Common myeloid progenitor, CD34-positive (primary cell): ENCODE measurements around the gene SIRT1.

Experiments used
- CTCF ChIA-PET: fragments of 350-600 bp; sonication (Branson Sonifier 250); formaldehyde crosslinking; loops from one replicate; lab custom pipeline; 2021; ENCODE audit warnings: antibody characterized with exemption; lab: Charles Lee
- POLR2A ChIA-PET: fragments of 350-600 bp; sonication (Branson Sonifier 250); formaldehyde crosslinking; loops from one replicate; lab custom pipeline; 2021; ENCODE audit warnings: antibody characterized with exemption; lab: Charles Lee
- DNase-seq, 3 donors: peaks; one replicate each; pipeline versions ENCODE4 v3.0.0 to v3.0.0-alpha.2; 2013
- H3K27ac ChIP-seq, 2 experiments: 1 replicate in 1 of 2; 2 replicates in 1 of 2; pipeline ENCODE4 v1.7.0; 2013; ENCODE audit warnings: inconsistent platforms in 2 of 2, low read length in 2 of 2, mild to moderate bottlenecking in 2 of 2, low read depth in 1 of 2, moderate library complexity in 1 of 2; ENCODE audit not compliant: severe bottlenecking in 2 of 2, insufficient read depth in 1 of 2, poor library complexity in 1 of 2
- H3K27me3 ChIP-seq, 5 experiments: replicated peaks in 2 of 5; 1 replicate in 3 of 5; 2 replicates in 2 of 5; pipeline versions ENCODE4 v1.6.1 to v1.7.0; 2013; ENCODE audit warnings: low read length in 4 of 5, mild to moderate bottlenecking in 2 of 5, moderate library complexity in 2 of 5, inconsistent platforms in 1 of 5; ENCODE audit not compliant: insufficient read depth in 5 of 5, control insufficient read depth in 4 of 5
- H3K36me3 ChIP-seq, 4 experiments: 1 replicate in 2 of 4; 2 replicates in 2 of 4; pipeline versions ENCODE4 v1.6.1 to v1.7.0; 2013; ENCODE audit warnings: low read length in 3 of 4, control low read depth in 1 of 4, mild to moderate bottlenecking in 1 of 4; ENCODE audit not compliant: control insufficient read depth in 4 of 4, insufficient read depth in 4 of 4
- H3K4me1 ChIP-seq, 4 experiments: 1 replicate in 3 of 4; 2 replicates in 1 of 4; pipeline versions ENCODE4 v1.6.1 to v1.7.1; 2013; ENCODE audit warnings: low read length in 3 of 4, mild to moderate bottlenecking in 3 of 4, control low read depth in 1 of 4, inconsistent platforms in 1 of 4, moderate library complexity in 1 of 4; ENCODE audit not compliant: control insufficient read depth in 4 of 4, insufficient read depth in 4 of 4; ENCODE audit errors: control extremely low read depth in 1 of 4
- H3K4me3 ChIP-seq, 7 experiments: 1 replicate in 4 of 7; 2 replicates in 3 of 7; pipeline versions ENCODE4 v1.5.1 to v1.7.0; 2013; ENCODE audit warnings: mild to moderate bottlenecking in 7 of 7, low read length in 6 of 7, moderate library complexity in 6 of 7, inconsistent platforms in 2 of 7, low read depth in 2 of 7, control low read depth in 1 of 7; ENCODE audit not compliant: insufficient read depth in 4 of 7, control insufficient read depth in 1 of 7; ENCODE audit errors: extremely low read depth in 1 of 7
- H3K9me3 ChIP-seq, 5 experiments: 1 replicate in 4 of 5; 2 replicates in 1 of 5; pipeline versions ENCODE4 v1.6.1 to v1.7.1; 2013; ENCODE audit warnings: low read length in 4 of 5, mild to moderate bottlenecking in 2 of 5, inconsistent platforms in 1 of 5, low read depth in 1 of 5, moderate library complexity in 1 of 5; ENCODE audit not compliant: control insufficient read depth in 4 of 5, insufficient read depth in 2 of 5; ENCODE audit errors: control extremely low read depth in 1 of 5
- WGBS: methylation state at CpG from one replicate; pipeline ENCODE4 v1.1.5; 2013; ENCODE audit not compliant: insufficient coverage; 5-methylcytosine and 5-hydroxymethylcytosine counted together

SIRT1 gene

GRCh38 chr10:67924136-67924535, 39.7 kb downstream of the SIRT1 start:
- Histone ChIP-seq H3K4me3 (no peak overlapping the region), H3K27me3 (no peaks in the 10 kb centered on the region), H3K36me3 (peaks cover 4 to 21% (median 17%) of the 10 kb centered on the region in 4 experiments), H3K27ac (no peak overlapping the region), H3K4me1 (no peaks in the 10 kb centered on the region), H3K9me3 (no peaks in the 10 kb centered on the region)
- no peak for DNase-seq
- WGBS: 100% methylated on average over 2 of the region's 3 CpGs
- ChIA-PET CTCF (interaction anchor here (1.0 kb wide), 1 partner anchor 14 kb away, joined by 3 read pairs; no protein-coding TSS in a partner anchor), POLR2A (no interaction called here)

GRCh38 chr10:67925449-67926005, 41.1 kb downstream of the SIRT1 start:
- Histone ChIP-seq H3K27ac (no peak overlapping the region), H3K9me3 (no peaks in the 10 kb centered on the region), H3K4me1 (no peaks in the 10 kb centered on the region), H3K27me3 (no peaks in the 10 kb centered on the region), H3K4me3 (no peak overlapping the region), H3K36me3 (peaks cover 4 to 28% (median 17%) of the 10 kb centered on the region in 4 experiments)
- ChIA-PET CTCF (interaction anchor here (0.6 to 1.0 kb wide), 2 partner anchors 17 to 237 kb away, joined by 3 to 5 read pairs; no protein-coding TSS in a partner anchor), POLR2A (no interaction called here)
- no peak for DNase-seq
- no CpG with 5 or more reads among the region's 1 CpG for WGBS

GRCh38 chr10:67926951-67927350, 42.5 kb downstream of the SIRT1 start:
- no peak for DNase-seq
- ChIA-PET CTCF (no interaction called here), POLR2A (interaction anchor here (1.0 kb wide), 1 partner anchor 9 kb away, joined by 3 read pairs; no protein-coding TSS in a partner anchor)
- no peaks in the 10 kb centered on the region for H3K4me1 ChIP-seq
- H3K4me3 ChIP-seq: no peak overlapping the region
- no peaks in the 10 kb centered on the region for H3K9me3 ChIP-seq
- H3K36me3 ChIP-seq: peaks cover 10 to 37% (median 17%) of the 10 kb centered on the region in 4 experiments
- H3K27me3 ChIP-seq: no peaks in the 10 kb centered on the region
- 100% methylated on average over 1 of the region's 1 CpG for WGBS
- no peak overlapping the region for H3K27ac ChIP-seq

DNA sequence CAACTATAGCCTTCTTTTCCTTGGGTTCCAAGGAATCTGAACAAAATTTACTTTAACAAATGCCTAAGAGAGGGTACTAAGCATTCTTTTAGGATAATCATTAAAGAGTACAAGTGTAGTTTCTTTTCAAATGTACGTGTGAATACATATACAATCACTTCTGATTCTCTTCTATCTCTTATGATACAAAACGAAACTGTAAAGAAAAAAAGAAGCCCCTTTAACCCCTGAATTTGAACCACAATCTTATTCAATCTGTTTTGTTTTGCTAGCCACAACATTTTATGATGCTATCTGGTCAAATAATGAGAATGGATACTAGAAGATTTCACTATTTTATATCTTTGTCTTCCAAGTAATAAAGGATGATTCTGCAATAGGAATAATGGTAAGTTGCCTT, 48.7 kb downstream of the SIRT1 start:
- DNase-seq: no peak
- H3K4me1 ChIP-seq: peaks cover 0 to 10% (median 5%) of the 10 kb centered on the region in 4 experiments
- WGBS: 100% methylated on average over 1 of the region's 2 CpGs
- ChIA-PET POLR2A (no interaction called here), CTCF (interaction anchor here (1.9 kb wide), 1 partner anchor 20 kb away, joined by 6 read pairs; no protein-coding TSS in a partner anchor)
- H3K4me3 ChIP-seq: no peak overlapping the region
- peaks cover 6 to 35% (median 20%) of the 10 kb centered on the region in 4 experiments for H3K36me3 ChIP-seq
- no peaks in the 10 kb centered on the region for H3K27me3 ChIP-seq
- H3K27ac ChIP-seq: no peak overlapping the region
- H3K9me3 ChIP-seq: no peaks in the 10 kb centered on the region

GRCh38 chr10:67934336-67934735, 49.9 kb downstream of the SIRT1 start:
- ChIA-PET POLR2A (no interaction called here), CTCF (interaction anchor here (1.5 to 1.9 kb wide), 2 partner anchors 14 to 22 kb away, joined by 4 to 6 read pairs; no protein-coding TSS in a partner anchor)
- DNase-seq: peak in 2 of 3 donors; percentile 15 to 29
- H3K27ac ChIP-seq: no peak overlapping the region
- no peaks in the 10 kb centered on the region for H3K9me3 ChIP-seq
- H3K36me3 ChIP-seq: peaks cover 3 to 36% (median 22%) of the 10 kb centered on the region in 4 experiments
- H3K27me3 ChIP-seq: no peaks in the 10 kb centered on the region
- whole genome bisulfite sequencing: no CpG with 5 or more reads among the region's 1 CpG
- no peak overlapping the region for H3K4me3 ChIP-seq
- peaks cover 0 to 10% (median 5%) of the 10 kb centered on the region in 4 experiments for H3K4me1 ChIP-seq

GRCh38 chr10:67935223-67935622, 50.8 kb downstream of the SIRT1 start:
- H3K36me3 ChIP-seq: peaks cover 3 to 32% (median 23%) of the 10 kb centered on the region in 4 experiments
- H3K4me1 ChIP-seq: peaks cover 0 to 10% (median 5%) of the 10 kb centered on the region in 4 experiments
- no peak for DNase-seq
- H3K27me3 ChIP-seq: no peaks in the 10 kb centered on the region
- H3K4me3 ChIP-seq: no peak overlapping the region
- POLR2A ChIA-PET: no interaction called here
- no peaks in the 10 kb centered on the region for H3K9me3 ChIP-seq
- CTCF ChIA-PET: interaction anchor here (0.6 to 1.1 kb wide), 2 partner anchors 80 to 225 kb away, joined by 3 to 4 read pairs; no protein-coding TSS in a partner anchor
- H3K27ac ChIP-seq: no peak overlapping the region
- 86% methylated on average over 8 of the region's 9 CpGs for WGBS

DNA sequence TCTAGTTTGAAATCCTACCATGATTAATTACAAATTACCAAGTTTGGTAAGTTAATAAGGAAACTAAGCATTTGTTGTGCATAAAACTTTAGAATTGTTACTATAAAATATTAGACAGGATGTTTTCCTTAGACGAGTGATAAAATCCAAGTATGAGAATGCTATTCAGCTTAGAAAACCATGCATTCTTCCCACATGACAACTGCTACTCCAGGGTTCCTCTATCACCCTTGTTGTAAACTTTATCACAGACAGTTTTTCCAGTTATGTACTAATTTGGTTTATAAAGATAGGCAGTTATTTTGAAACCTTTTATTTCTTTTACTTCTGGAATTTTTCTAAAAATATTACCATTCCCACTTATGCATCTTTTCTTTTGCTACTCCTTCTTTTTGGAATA, 52.0 kb downstream of the SIRT1 start:
- no peak for DNase-seq
- ChIA-PET POLR2A (no interaction called here), CTCF (interaction anchor here (1.1 kb wide), 1 partner anchor 81 kb away, joined by 4 read pairs; no protein-coding TSS in a partner anchor)
- H3K27ac ChIP-seq: no peak overlapping the region
- no peak overlapping the region for H3K4me3 ChIP-seq
- peaks cover 3 to 30% (median 20%) of the 10 kb centered on the region in 4 experiments for H3K36me3 ChIP-seq
- no CpG with 5 or more reads among the region's 1 CpG for WGBS
- H3K9me3 ChIP-seq: no peaks in the 10 kb centered on the region
- H3K4me1 ChIP-seq: peaks cover 0 to 10% (median 5%) of the 10 kb centered on the region in 4 experiments
- no peaks in the 10 kb centered on the region for H3K27me3 ChIP-seq
